ENCODE data around the gene LRRC59.

GRCh38 chr17:50428831-50429424 is 31.6 kb upstream of the LRRC59 start:
- TF ChIP-seq POLR2A (IDR thresholded peaks at IDR 0.05), result no peak
- TF ChIP-seq, protein P1, sequence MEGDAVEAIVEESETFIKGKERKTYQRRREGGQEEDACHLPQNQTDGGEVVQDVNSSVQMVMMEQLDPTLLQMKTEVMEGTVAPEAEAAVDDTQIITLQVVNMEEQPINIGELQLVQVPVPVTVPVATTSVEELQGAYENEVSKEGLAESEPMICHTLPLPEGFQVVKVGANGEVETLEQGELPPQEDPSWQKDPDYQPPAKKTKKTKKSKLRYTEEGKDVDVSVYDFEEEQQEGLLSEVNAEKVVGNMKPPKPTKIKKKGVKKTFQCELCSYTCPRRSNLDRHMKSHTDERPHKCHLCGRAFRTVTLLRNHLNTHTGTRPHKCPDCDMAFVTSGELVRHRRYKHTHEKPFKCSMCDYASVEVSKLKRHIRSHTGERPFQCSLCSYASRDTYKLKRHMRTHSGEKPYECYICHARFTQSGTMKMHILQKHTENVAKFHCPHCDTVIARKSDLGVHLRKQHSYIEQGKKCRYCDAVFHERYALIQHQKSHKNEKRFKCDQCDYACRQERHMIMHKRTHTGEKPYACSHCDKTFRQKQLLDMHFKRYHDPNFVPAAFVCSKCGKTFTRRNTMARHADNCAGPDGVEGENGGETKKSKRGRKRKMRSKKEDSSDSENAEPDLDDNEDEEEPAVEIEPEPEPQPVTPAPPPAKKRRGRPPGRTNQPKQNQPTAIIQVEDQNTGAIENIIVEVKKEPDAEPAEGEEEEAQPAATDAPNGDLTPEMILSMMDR (IDR thresholded peaks at IDR 0.05), result no peak
